ENCODE results near the gene IGF2BP3. TPM values are rescaled to one million over a fixed set of nuclear protein-coding genes. Genes with fewer than 3 reads are reported as not detected.
A peak's percentile ranks its signal among the peaks of the same experiment; 100 is the strongest.

The IGF2BP3 gene
- total RNA-seq, 1 experiment from 2014 or later, result 111 TPM

GRCh38 chr7:23445326-23445725, 25.0 kb downstream of the IGF2BP3 start:
- no peak overlapping the region for H3K27ac Mint-ChIP-seq (ENCODE audit: unreplicated experiment)
- H3K36me3 Mint-ChIP-seq (ENCODE audit: insufficient read depth, unreplicated experiment), result peaks cover 49% of the 10 kb centered on the region
- no peak overlapping the region for H3K4me3 Mint-ChIP-seq (ENCODE audit: low read depth, unreplicated experiment)
- peaks cover 27% of the 10 kb centered on the region for H3K4me1 Mint-ChIP-seq (ENCODE audit: low read depth, unreplicated experiment)
- TF ChIP-seq CTCF (IDR thresholded peaks at IDR 0.05; ENCODE audit: unreplicated experiment), result no peak
- CTCF ChIA-PET, result interaction anchor here (0.6 to 0.8 kb wide), 3 partner anchors 23 to 35 kb away, joined by 3 to 4 read pairs (median 3); no protein-coding TSS in a partner anchor
- no peaks in the 10 kb centered on the region for H3K9me3 Mint-ChIP-seq (ENCODE audit: low read depth, unreplicated experiment)
- intact Hi-C loops (cut with micrococcal nuclease; ENCODE audit: unreplicated experiment), result no loop called here
- BruUV-seq (replicated peaks), result no TSS peak
- DNase-seq, result no peak
- no peaks in the 10 kb centered on the region for H3K27me3 Mint-ChIP-seq (ENCODE audit: unreplicated experiment)

GRCh38 chr7:23443974-23444373, 26.3 kb downstream of the IGF2BP3 start:
- peaks cover 18% of the 10 kb centered on the region for H3K4me1 Mint-ChIP-seq (ENCODE audit: low read depth, unreplicated experiment)
- no peaks in the 10 kb centered on the region for H3K9me3 Mint-ChIP-seq (ENCODE audit: low read depth, unreplicated experiment)
- TF ChIP-seq CTCF (IDR thresholded peaks at IDR 0.05; ENCODE audit: unreplicated experiment), result no peak
- CTCF ChIA-PET, result no interaction called here
- H3K27ac Mint-ChIP-seq (ENCODE audit: unreplicated experiment), result no peak overlapping the region
- no peak overlapping the region for H3K4me3 Mint-ChIP-seq (ENCODE audit: low read depth, unreplicated experiment)
- no TSS peak for BruUV-seq (replicated peaks)
- no peak for DNase-seq
- intact Hi-C loops (cut with micrococcal nuclease; ENCODE audit: unreplicated experiment), result no loop called here
- H3K36me3 Mint-ChIP-seq (ENCODE audit: insufficient read depth, unreplicated experiment), result peaks cover 46% of the 10 kb centered on the region
- no peaks in the 10 kb centered on the region for H3K27me3 Mint-ChIP-seq (ENCODE audit: unreplicated experiment)

- CTCF ChIA-PET, result no interaction called here
- Mint-ChIP-seq H3K36me3 (ENCODE audit: insufficient read depth, unreplicated experiment) (peaks cover 42% of the 10 kb centered on the region), H3K4me3 (ENCODE audit: low read depth, unreplicated experiment) (no peak overlapping the region), H3K27me3 (ENCODE audit: unreplicated experiment) (no peaks in the 10 kb centered on the region), H3K9me3 (ENCODE audit: low read depth, unreplicated experiment) (no peaks in the 10 kb centered on the region), H3K4me1 (ENCODE audit: low read depth, unreplicated experiment) (peaks cover 11% of the 10 kb centered on the region), H3K27ac (ENCODE audit: unreplicated experiment) (peak overlapping the region; percentile 18)
- no peak for TF ChIP-seq CTCF (IDR thresholded peaks at IDR 0.05; ENCODE audit: unreplicated experiment)
- intact Hi-C loops (cut with micrococcal nuclease; ENCODE audit: unreplicated experiment), result no loop called here
- DNase-seq, result no peak
- no TSS peak for BruUV-seq (replicated peaks)
Observed at GRCh38 chr7:23438171-23438570, 32.1 kb downstream of the IGF2BP3 start.

- BruUV-seq (replicated peaks), result no TSS peak
- CTCF ChIA-PET, result no interaction called here
- intact Hi-C loops (cut with micrococcal nuclease; ENCODE audit: unreplicated experiment), result no loop called here
- DNase-seq, result no peak
- H3K27ac Mint-ChIP-seq (ENCODE audit: unreplicated experiment), result peak overlapping the region; percentile 19
- H3K4me3 Mint-ChIP-seq (ENCODE audit: low read depth, unreplicated experiment), result no peak overlapping the region
- peaks cover 46% of the 10 kb centered on the region for H3K4me1 Mint-ChIP-seq (ENCODE audit: low read depth, unreplicated experiment)
- no peak for TF ChIP-seq CTCF (IDR thresholded peaks at IDR 0.05; ENCODE audit: unreplicated experiment)
- no peaks in the 10 kb centered on the region for H3K9me3 Mint-ChIP-seq (ENCODE audit: low read depth, unreplicated experiment)
- no peaks in the 10 kb centered on the region for H3K27me3 Mint-ChIP-seq (ENCODE audit: unreplicated experiment)
- H3K36me3 Mint-ChIP-seq (ENCODE audit: insufficient read depth, unreplicated experiment), result peaks cover 33% of the 10 kb centered on the region
Observed at GRCh38 chr7:23434147-23434917, 36.0 kb downstream of the IGF2BP3 start.

All from Calu3 (cell line).